ENCODE data around the gene AKR1C2. TPM values are rescaled to one million over a fixed set of nuclear protein-coding genes. Genes with fewer than 3 reads are reported as not detected.

The AKR1C2 gene
- total RNA-seq, 4 donors from 2014 or later: 281 to 306 (median 295) TPM

GRCh38 chr10:4947635-4948596 is 55.7 kb downstream of the AKR1C2 start:
- TF ChIP-seq, protein P1, sequence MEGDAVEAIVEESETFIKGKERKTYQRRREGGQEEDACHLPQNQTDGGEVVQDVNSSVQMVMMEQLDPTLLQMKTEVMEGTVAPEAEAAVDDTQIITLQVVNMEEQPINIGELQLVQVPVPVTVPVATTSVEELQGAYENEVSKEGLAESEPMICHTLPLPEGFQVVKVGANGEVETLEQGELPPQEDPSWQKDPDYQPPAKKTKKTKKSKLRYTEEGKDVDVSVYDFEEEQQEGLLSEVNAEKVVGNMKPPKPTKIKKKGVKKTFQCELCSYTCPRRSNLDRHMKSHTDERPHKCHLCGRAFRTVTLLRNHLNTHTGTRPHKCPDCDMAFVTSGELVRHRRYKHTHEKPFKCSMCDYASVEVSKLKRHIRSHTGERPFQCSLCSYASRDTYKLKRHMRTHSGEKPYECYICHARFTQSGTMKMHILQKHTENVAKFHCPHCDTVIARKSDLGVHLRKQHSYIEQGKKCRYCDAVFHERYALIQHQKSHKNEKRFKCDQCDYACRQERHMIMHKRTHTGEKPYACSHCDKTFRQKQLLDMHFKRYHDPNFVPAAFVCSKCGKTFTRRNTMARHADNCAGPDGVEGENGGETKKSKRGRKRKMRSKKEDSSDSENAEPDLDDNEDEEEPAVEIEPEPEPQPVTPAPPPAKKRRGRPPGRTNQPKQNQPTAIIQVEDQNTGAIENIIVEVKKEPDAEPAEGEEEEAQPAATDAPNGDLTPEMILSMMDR (IDR thresholded peaks at IDR 0.05; ENCODE audit: low read depth): no peak

DNA sequence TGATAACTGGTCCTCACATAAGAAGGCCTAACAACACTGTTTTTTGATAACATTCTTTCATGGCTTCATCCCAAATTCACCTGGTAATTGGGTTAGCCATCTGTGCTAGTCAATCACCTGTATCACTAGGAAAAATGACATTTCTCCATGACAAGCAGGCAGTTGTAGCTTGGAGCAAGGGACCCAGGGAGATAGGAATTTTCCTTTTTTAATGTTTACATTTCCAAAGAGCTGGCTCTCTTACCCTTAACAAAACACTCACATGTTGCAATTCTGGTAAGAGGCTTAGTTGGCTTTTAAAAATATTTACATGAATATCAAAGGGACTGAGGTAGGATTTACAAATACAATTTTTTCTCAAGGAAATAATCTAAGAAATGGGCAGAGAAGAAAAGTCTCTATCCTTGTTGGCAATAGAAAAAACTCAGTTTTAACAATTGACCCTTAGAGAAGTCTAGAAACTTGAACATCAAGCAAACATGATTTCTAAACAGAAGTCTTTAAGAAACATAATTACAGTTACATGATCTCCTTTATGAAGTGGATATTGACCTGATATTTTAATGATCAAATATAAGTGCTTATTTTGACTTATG is 56.5 kb downstream of the AKR1C2 start:
- TF ChIP-seq, protein P1 (IDR thresholded peaks at IDR 0.05; ENCODE audit: low read depth): no peak

GRCh38 chr10:4945766-4946717 is 57.6 kb downstream of the AKR1C2 start:
- TF ChIP-seq, protein P1 (IDR thresholded peaks at IDR 0.05; ENCODE audit: low read depth): no peak

DNA sequence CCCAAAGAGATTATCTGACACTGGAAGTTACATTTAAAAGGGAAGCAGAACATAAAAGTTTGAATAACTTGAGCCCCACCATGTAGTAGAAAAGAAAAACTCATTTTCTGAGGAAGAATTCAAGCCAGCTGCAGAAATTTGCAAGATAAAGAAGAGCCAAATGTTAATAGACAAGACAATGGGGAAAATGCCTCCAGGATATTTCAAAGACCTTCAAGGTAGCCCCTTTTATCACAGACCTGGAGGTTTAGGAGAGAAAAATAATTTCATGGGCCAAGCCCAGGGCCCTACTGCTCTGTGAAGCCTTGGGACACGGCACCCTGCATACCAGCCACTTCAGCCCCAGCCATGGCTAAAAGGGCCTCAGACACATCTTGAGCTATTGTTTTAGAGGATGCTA is 58.8 kb downstream of the AKR1C2 start:
- TF ChIP-seq, protein P1 (IDR thresholded peaks at IDR 0.05; ENCODE audit: low read depth): no peak

- TF ChIP-seq, protein P1 (IDR thresholded peaks at IDR 0.05; ENCODE audit: low read depth): no peak
Observed at GRCh38 chr10:4943821-4944220, 59.8 kb downstream of the AKR1C2 start.

GRCh38 chr10:4941540-4942330 is 61.9 kb downstream of the AKR1C2 start:
- TF ChIP-seq, protein P1 (IDR thresholded peaks at IDR 0.05; ENCODE audit: low read depth): no peak
